Measurements from ENCODE around the gene TMEM129.
"Not testable (repeated sequence)": the region's sequence is repeated elsewhere in the genome, so short reads cannot be mapped to it uniquely, and the experiment has no call there.

The TMEM129 gene

DNA sequence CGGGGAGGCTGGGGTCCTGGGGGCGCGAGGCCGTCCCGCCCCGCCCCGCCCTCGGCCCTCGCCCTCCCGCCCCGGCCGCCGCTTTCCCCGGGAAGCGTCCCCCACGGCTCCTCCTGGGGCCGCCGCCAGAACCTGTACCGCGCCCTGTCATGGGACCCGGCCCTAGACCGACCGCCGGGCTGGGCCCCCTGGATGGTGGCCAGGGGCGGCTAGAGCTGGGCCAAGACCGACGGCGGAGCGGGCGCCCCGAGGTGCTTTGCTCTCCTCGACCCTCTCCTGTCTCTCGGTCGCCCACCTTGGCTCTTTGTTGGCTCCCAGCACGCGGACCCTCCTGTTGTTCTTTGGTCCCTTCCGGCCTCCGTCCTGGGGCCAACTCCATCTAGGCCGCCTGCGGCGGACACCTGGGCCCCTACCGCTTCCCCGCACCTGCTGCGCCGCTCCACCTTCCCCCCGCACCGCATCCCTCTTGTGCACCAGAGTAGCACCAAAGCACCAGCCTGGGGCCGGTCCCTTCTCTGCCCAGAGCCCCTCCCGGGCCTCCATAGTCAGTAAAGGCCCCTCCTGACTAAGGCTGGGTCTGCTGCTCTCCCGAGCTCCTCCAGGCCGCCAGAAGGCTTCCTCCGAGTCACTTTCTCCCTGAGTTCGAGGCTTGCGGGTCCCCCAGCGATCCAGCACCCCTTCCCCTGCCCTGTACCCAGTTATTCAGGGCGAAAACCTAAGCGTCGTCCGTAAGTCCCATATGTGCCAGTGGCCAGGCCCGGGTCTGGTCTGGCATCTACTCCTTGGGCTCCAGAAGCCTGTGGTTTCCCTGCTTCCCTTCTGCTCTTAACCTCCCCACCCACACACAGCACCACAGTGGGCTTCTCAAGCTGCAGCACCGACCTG, 785 bp upstream of the TMEM129 start:
- DNase-seq (ENCODE audit: low spot score): no peak

DNA sequence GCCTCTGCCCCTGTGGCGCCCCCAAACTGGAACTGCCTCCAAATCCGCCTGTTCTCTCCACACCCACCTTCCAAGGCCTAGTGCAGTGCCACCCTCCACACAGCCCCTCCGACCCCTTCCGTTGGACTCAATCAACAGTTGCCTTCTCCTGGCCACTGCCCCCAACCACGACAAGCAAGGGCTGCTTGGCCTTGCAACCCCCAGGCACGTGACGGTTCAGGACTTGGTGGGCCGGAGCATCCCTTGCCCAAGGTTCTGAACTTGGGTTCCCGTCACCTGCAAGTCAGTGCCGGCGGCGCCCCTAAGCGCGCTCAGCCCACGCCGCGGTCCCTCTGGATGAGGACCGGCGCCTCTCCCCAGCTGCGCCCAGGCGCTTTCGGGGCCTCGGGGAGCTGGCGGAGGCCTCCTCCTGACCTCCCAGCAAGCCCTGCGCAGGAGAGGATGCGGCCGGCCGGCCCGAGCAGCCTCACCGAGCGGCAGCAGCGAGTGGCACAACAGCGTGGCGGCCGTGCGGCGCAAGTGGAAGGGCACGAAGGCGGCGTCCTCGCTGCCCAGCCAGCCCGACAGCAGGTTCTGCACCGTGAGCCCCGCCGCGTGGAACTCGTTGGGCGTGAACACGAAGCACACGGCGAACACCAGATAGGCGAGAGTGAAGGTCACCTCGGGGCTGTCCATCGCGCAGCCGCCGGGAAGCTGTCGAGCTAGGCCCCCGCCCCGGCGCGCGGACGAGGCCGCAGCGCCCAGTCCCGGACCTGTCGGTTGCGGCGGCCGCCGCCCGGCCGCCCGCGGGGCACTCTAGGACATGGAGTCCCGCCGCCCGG, 750 bp downstream of the TMEM129 start:
- DNase-seq (ENCODE audit: low spot score): peak; percentile 40

DNA sequence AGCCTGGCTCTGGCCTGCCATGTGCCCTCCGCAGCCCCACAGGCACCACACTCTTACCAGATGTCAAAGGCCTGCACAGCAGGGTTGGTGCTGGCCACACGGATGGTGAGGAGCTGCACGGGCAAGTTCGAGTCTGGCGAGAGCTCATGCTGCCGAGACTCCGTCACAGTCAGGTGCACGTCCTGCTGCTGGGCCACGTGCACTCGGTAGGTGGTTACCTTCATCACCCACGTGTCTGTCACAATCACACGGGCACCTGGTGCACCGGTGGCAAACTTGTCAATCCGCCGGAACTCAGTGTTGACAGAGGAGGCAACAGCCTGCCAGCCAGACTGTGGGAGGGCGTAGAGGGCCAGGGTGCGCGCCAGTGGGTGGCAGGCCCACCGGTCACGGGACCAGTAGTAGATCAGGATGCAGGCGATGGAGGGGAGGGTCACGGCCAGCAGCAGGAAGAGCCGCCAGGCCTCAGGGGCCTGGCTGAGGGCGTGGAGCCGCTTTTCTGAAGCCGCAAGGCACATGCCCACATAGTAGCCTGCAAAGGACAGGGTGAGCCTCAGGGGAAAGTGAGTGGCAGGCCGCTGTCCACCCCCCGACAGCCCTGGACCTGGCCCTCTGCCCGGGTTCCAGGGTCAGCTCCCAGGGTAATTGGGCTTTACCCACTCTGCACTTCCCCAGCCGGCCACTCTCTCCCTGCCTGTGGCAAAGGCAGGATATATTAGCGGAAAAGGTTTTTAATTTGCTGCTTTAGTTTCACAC, 2.9 kb downstream of the TMEM129 start:
- no peak for DNase-seq (ENCODE audit: low spot score)

DNA sequence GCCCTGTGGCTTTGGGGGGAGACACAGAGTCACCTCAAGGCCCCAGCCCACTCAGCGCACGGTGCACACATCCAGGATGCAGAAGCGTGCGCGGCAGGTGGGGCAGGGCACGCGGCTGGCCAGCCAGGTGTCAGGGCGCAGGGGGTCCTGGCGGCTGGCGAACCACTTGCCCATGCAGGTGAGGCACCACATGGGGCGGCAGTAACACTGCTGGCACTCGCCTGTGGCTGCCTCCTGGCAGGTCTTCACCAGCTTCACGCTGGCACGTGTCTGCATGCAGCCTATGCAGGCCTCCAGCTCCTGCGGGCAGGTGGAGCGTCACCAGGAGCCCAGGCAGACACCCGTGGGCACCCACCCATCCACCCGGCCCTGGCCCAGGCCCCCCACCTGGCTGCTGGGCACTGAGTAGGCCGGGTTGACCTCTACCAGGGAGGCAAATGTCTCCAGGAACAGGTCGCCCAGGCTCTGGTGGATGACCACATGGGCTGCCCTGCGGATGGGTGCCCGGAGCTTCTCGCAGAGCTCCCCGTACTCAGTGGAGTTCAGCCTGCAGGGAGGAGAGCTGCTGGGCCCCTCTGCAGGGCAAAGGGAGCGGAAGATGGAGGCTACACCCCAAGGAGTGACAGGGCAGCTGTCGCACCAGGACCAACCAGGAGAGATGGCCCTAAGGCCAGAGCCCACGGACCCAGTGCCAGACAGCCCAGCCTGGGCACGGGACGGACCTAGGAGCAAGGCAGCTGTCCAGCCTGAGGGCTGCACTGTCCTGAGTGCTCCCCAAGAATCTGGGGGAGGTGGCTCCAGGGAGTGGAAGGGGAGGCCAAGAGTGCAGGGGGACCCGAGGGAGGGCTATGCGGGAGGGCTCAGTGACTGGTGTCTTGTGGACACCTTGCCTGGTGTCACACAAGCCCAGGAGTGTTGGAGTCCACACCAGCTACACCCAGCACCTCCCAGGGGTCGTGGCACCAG, 3.7 kb downstream of the TMEM129 start:
- DNase-seq (ENCODE audit: low spot score): no peak

DNA sequence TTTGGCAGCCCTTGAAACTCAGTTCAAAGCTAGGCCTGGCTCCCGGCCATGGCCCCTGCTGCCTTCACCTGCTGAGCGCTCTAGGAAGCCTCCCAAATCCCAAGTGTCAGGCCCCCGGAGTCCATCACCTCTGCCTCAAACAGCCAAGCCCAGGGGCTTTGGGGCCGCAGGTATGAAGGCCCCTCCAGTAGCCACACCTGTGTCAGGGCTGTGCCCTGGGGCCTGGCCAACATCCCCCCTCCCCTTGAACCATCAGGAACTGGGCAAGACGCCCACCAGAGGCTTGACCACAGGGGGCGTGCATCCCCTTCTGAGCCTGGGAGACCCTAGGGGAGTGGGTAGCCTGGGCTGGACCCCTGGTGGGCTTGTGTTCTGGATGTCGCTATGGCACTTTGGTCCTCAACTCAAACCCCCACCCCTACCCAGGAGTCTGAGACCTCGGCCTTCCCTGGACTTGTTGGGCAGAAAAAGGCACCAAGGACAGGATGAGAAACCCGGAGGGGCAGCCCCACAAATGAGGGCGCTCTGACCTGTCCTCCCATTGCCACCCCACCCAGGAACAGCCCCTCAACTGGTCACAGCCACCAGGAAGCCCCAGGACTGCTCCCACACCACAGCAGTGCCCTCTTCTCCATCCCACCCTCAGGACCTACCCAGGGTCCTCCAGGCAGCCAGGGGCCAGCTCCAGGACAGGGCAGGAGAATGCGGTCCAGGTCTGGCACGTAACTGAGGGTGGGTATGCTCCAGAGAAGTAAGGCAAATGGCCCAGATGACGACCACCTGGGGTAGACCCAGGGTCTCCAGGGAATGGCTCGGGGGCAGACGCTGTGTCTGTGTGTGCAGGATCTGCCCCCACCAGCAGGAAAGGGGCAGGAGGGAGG, 4.8 kb downstream of the TMEM129 start:
- DNase-seq (ENCODE audit: low spot score): no peak

DNA sequence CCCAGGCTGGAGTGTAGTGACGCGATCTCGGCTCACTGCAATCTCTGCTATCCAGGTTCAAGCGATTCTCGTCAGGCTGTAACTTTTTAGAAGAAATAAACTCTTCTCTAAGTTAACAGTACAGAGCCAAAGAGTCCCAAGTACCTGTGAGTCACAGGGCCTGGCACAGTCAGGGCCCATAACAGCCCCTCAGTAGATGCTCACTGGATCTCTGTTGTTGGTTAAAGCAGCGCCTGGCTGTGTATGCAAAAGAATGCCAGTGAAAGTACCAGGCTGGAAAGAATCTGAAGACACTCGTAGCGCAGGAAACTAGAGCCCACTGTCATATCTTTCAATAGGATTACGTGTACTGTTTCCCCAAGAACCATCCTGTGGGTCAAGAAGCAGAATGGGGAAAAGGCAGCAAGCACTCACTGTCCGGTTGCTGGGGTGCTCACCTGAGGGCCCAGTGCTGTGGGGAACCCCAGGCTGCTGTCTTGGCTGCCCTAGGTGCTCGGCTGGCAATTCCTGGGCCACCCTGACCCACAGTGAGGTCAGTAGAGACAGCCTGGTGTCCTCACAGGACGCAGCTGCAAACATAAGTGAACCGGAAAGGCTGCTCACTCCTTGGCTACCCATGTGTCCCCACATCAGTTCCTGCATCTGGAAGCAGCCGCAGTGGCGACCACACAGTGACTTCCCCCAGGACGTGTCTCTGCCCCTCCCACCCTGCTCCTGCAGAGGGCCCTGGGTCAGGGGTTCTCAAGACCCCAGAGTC, 5.9 kb downstream of the TMEM129 start:
- no peak for DNase-seq (ENCODE audit: low spot score)

DNA sequence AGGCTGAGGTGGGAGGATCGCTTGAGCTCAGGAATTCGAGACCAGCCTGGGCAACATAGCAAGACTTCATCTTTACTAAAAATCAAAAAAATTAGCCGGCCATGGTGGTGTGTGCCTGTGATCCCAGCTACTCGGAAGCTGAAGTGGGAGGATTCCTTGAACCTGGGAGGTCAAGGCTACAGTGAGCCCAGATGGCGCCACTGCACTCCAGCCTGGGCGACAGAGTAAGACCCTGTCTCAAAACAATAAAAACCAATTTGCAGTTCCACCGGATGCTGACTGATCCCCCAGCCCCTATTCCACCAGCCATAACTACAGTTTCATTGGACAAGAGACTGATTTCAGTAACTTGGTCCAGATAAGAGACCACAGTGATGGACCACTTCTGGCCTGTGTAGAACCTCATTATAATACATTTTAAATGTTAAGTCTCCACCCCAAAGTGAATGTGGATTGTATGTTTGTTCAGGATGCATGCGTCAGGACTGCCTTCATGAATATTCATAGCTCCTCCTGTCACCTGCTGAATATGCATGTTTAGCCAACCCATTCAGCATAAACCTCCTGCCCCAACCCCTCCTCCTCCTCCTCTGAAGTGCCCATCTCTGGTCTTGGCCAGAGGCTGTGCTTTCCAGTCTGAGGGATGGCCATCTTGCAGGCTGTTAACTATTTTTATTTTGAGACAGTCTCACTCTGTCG, 6.7 kb downstream of the TMEM129 start:
- DNase-seq (ENCODE audit: low spot score): no peak

DNA sequence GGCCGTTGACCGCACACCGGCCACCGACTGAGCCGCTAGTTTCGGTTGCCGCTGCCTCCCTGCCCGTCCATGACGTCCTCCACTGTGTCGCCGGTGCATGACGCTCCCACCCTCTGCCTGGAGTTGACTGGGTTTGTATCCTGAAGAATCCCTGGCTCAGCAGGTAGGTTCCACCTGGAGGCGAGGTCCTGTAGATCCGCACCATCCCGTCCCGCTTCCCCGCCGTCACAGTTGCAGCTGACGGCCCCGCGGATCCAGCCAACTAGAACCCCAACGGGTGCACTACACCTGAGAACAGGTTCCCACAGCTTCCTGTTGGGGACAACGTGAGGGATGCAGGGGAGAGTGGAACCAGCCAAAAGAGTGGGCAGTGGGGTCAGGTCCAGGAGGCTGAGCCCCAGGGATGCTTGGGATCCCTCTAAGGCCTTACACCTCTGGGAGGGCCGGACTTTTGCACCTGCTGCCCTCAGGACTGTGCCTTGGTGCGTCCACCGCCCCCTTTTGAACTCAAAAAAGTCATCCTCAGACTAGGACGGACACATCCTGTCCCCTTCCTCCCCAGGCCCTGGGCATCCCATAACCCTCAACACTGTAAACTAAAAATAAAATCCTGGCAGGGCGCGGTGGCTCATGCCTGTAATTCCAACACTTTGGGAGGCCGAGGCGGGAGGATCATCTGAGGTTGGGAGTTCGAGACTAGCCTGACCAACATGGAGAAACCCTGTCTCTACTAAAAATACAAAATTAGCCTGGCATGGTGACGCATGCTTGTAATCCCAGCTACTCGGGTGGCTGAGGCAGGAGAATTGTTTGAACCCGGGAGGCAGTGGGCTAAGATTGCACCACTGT, 7.9 kb downstream of the TMEM129 start:
- no peak for DNase-seq (ENCODE audit: low spot score)

DNA sequence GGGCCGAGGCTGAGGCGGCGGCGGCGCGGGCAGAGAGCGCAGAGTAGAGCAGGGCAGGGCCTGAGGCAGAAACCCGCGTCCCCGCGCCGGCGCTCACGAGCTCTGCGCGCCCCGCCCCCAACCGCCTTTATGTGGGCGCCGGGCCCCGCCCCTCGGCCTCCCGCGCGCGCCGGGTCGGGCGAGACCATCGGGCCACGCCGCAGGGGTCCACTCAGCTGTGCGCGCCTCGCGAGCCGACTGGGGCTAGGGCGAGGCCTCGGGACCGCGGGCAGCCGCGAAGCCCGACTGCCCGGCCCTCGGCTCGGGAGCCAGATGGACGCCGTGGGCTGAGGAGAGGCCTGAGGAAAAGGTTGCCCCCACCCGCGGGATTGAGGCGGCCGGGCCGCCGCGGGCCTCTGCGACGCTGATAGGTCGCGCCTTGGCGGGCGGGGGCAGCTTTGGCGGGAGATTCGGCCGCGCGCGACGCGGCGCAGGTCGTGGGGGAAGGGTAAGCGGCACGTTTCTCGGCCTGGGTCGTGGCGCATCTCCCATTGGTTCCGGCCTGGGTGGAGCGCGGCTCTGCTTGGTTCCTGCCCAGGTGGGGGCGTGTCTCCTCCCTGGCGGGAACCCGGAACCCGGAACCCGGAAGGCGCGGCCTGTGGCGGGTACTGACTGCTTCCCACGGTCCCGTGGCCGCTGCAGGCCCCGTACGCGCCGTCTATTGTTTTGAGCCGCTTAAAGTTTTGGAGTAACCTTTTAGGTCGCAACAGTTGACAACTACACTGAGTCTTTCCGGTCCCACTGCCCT, 8.7 kb downstream of the TMEM129 start, which contains the start of gene SLBP:
SLBP (minus strand) TSS at position 104 of the 787 bp plus-strand sequence. CDS start 131 bp downstream, outside the sequence.
- DNase-seq (ENCODE audit: low spot score): peak; percentile 94

DNA sequence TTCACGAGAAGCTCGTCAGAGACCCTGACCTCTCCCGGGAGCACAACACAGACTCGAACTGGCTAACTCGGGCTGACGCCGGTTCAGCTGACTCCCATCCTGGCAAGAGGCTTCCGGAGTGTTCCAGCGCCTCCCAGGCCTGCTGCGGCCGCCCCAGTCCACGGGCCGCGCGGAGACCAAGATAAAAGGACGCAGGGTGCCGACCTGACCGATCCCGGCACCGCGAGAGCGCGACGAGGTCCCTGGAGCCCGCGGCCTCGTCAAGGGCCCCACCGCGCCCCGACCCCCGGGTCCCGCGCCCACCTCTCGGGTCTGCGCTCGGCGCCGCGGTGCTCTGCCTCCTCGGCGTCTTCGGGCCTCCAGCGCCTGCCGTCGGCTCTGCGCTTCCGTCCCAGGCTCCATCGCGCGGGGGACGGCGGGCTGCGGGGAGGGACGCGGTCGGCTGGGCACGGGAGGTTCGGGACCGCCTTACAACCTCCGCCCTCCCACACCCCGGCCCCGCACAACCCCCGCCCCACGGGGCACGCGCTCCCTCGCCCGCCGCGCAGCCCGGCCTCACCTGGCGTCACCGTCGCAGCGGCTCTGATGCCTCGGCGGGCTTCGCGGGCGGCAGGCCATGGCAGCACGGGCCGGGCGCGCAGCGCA, 9.4 kb downstream of the TMEM129 start:
- DNase-seq (ENCODE audit: low spot score): peak; percentile 68

DNA sequence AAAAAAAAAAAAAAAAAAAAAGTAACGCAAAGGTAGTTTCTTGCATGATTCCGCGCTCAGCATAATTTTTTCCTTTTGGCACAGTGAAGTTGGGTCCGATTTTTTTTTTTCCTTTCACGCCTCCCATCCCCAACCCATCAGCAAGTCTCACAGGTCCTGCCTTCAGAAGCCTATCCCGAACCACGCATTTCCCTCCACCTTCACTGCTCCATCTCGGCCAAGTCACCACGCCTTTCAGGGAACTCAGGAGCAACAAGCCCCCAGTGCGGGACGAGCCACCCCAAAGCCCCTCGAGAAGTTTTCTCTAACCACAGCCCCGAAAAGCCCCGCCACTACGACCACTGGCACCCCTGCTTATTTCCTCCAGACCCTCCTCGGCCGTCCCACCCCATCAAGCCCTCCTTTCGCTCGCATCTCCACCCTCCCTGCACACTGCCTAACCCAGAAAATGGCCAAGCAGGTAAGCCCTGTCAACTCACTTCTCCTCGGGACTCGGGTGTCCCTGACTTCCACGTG, 10.0 kb downstream of the TMEM129 start:
- no peak for DNase-seq (ENCODE audit: low spot score)

DNA sequence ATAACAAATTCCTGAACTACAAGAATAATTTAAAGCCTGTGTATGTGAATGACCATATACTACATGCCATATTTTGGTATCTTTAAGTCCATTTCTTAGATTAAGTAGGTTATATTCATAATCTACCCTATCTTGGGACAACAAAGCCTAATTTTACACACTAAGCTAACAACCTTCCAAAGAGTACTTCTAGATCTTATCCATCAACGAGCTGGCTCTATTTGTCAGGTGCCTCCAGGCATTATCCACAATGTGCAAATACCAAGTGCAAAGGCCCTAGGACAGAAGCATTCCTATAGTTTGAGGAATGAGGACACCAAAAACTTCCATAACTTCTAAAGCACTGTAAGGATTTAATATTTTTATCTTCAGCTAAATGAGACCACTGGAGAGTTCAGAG, 12.5 kb downstream of the TMEM129 start:
- DNase-seq (ENCODE audit: low spot score): no peak

DNA sequence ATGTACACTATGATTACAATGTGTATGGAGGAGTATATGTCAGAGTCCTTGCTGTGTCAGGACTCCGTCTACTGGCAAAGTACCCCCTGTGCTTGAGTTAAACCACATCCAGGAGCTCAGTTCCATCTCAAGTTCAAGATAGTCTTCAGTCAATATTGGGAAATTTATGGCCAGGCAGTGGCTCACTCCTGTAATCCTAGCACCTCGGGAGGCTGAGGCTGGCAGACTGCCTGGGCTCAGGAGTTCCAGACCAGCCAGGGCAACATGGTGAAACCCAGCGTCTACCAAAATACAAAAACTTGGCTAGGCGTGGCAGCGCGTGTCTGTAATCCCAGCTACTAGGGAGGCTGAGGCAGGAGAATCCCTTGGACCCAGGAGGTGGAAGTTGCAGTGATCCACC, 14.8 kb downstream of the TMEM129 start:
- no peak for DNase-seq (ENCODE audit: low spot score)

DNA sequence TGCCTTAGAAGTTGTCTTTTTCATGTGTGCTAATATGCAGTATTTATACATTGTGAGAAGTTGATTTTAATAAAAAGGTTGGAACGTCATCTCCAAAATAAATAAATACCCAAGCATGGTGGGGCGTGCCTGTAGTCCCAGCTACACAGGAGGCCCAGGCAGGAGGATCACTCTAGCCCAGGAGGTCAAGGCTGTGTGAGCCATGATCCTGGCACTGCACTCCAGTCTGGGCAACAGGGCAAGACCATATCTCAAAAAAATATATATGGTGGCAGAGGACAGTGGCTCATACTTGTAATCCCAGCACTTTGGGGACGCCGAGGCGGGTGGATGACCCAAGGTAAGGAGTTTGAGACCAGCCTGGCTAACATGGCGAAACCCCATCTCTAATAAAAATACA, 15.4 kb downstream of the TMEM129 start:
- DNase-seq (ENCODE audit: low spot score): no peak

DNA sequence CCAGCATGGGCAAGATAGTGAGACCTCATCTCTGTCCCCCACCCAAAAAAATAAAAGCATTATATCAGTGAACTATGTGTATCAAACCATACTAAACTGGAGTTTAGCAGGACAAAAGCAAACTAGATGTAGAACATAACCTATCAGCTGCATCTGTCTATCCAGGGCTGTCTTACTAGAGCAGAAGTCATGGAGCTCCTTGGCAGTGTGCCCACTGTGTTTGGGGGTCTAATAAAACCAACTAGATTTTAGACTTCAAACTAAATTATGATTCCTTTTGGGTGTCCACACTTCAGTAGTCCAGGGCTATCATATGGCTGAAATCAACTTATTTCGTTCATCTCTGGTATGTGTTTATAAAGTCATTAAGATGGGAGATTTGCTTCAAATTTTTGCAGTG, 17.3 kb downstream of the TMEM129 start:
- no peak for DNase-seq (ENCODE audit: low spot score)

DNA sequence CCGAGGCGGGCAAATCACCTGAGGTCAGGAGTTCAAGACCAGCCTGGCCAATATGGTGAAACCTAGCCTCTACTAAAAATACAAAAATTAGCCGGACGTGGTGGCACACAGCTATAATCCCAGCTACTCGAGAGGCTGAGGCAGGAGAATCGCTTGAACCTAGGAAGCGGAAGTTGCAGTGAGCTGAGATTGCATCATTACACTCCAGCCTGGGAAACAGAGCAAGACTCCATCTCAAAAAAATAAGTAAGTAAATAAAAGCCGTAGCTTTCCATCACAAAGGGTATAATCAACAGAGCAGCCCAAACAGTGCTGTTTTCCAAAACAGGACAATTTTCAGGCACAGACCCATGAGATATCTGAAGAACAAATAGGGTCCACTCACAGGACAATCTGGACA, 19.5 kb downstream of the TMEM129 start:
- not testable (repeated sequence) for DNase-seq (ENCODE audit: low spot score)
